Activated CD8-positive, alpha-beta memory T cell treated with anti-CD3 and anti-CD28 coated beads, Interleukin-2, amount 50 U/mL, for 1 hour (primary cell): ENCODE data around the gene RIOK3.

Experiments
- DNase-seq: peaks from one replicate; pipeline ENCODE4 v3.0.0-alpha.2; 2020; ENCODE audit errors: extremely low read depth

Gene RIOK3

DNA sequence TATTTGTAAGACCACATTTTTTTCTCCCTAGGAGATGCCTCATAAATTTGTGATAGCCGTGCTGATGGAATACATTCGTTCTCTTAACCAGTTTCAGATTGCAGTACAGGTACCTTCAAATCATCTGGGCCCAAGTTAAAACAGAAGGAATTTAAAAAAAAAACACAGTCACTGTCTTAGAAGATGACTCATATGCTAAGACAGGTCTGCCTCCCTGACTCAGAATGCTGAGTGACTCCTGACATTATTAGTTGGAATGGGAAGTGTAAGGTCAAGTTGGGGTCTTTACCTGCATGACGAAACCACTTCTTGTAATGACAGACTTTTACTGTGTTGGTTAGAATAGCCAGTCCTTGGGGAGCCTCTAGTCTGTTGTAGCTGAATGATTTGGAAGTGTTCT is 76.5 kb downstream of the RIOK3 start:
- DNase-seq: no peak

DNA sequence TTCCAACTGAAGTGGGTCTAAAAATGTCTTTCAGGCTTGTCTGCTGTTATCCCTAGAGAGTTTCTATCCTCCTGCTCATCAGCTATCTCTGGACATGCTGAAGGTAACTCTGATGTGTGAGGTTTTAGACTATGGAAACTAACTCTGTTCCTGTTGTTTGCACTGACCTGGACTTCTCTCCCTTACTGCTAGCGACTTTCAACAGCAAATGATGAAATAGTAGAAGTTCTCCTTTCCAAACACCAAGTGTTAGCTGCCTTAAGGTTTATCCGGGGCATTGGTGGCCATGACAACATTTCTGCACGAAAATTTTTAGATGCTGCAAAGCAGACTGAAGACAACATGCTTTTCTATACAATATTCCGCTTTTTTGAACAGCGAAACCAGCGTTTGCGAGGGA is 77.1 kb downstream of the RIOK3 start:
- DNase-seq: no peak

DNA sequence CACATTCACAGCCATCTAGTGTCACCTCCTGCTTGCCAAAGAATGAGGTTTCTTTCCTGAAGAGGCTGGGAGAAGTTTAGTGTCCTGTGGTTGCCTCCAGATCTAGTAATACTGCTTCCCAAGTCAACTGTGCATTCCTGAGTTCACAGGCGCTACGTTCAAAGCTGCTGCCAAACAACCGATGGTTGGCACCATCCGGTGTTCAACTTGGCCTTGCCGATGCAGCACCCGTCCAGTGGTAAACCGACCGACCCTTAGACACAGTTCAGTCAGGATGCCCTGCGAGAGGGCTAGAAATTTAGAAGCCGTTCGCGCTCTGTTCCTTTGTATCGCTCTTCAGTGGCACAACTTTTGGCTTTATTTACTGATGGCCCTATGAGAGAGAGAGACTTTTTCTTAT is 78.8 kb downstream of the RIOK3 start:
- no peak for DNase-seq
